ENCODE results near the gene USP35.
"Not testable (repeated sequence)": the region's sequence is repeated elsewhere in the genome, so short reads cannot be mapped to it uniquely, and the experiment has no call there.

Gene USP35

GRCh38 chr11:78216571-78217287, 28.0 kb downstream of the USP35 start:
- no peak for DNase-seq

DNA sequence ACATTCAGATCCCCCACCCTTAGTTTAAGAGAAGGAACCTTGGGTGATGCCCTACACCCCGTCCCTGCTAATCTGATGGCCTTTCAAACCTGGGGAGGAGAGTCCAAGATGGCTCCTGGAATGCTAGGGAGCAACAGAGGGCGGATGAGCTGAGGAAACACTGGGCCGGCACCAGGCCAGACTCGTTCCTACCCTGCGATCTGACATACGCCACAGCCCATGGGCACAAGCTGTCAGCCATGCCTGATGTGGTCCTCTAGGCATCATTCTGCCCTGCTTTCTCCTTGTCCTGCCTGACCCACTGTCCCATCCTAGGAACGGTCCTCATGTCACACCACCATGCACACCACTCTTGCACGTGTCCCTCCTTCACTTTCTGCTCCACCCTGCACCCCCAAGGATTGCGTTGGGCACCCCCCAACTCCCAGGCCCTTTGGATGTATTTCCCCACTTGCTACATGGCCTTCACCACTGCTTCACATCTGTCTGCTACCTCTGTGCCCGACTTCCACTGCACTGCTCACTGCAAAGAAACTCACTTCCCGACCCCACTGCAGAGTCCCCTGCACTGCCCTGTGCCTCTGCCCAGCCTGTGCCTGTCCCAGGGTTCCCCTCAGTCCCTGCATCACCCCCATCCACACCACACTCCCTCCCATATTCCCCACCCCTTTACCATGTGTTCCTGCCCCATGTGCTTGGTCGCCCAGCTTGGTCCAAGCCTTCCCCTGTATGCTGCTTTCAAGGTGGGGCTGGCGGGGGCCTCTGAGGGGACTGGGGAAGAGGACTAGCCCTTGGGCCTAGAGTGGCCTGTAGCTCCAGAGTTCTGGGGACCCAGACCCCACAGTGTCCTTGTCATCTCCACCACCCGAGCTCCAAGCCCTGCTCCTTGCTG, 29.2 kb downstream of the USP35 start:
- DNase-seq = no peak

- no peak for DNase-seq
These were observed 30.2 kb downstream of the USP35 start for GRCh38 chr11:78218707-78219492.

GRCh38 chr11:78219493-78220217, 30.9 kb downstream of the USP35 start:
- DNase-seq = no peak

DNA sequence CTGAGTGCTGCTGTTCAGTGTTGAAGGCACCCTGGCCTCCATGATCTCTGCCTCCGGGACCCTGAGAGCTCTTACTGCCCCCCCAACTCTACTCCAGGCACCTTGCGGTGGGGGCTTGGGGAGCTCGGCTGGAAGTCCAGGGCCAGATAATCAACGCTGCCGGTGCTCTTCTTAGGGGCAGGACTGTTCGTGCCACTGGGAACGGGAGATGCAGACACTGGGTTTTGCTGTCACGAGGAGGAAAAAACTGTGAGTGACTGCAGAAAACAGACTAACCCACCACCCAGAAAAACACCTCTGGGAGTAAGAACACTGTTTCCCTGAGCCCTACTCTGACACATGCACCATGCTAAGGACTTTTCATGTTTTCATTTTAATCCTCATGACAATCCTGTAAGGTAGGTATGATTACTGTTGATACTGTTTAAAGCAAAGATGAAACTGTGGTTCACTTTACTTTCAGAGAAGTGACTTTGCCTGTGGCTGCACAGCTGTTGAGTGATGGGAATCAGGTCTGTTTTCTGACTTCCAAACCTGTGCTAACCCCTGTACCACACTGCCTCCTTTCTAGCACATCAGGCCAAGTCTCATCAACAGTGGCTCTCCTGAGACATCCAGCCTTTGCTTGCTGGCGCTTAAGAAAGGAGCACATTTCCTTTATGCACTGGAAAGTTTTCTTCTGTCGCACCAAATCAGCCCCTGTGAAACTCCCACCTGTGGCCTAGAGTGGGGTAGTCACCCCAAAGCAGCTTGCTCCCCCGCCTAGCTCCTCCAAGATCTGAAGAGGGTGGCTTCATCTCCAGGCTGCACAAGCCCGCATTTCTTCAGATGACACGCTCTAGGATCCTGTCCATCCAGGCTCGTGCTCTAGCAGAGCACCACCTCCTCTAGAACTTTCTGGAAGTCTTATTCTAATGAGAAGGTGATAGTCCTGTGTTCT, 31.8 kb downstream of the USP35 start:
- DNase-seq = no peak

DNA sequence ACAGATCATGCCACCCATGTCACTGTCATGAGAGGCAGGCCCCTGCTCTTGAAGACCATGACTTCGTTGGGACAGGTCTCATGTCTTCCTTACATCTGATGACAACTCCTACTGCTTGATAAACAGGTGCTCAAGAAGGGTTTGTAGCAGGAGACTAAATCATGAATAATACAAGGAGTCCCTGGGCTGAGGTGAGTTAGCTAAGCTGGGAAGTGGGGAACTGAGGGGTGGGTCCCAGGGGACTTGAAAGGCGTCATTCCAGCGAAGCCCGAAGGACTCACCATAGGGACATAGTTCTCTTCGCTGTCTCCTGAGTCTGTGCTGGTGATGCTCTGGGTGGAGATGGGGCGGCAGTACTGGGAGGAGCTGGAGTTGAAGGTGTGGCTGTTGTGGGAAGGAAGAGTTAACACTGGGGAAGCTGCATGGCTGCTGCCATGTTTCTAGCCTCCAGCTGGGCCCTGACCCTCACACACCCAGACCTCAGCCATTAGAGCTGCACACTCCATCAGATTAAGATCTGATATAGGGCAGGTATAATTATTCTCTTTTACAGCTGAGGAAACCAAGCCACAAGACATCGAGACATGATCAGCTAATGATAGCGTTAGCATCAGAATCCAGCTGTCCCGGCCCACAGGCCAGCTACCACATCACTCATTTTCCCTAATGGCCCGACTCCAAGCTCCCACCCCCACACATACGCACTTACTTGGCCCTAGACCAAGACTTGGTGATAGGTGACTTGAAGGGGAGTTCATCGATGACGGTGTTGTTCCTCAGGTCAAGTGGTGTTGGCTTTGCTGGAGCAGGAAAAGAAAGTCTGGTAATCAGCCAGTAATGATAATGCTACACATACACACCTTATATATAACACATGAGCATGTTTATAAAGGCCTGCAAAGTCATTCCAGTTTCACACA, 32.9 kb downstream of the USP35 start:
- no peak for DNase-seq

DNA sequence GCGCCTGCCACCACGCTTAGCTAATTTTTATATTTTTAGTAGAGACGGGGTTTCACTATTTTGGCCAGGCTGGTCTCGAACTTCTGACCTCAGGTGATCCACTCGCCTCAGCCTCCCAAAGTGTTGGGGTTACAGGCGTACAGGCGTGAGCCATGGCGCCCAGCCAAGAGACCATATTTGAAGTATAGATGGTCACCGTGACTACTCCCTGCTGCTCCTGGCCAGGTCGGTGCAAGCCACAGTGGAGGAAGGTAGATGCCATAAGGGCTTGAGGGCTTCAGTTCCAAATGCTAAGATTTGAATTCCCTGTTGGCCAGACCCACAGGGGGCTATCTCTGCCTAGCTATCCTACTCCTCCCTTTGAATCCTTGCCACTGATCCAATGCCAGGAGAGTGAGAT, 34.0 kb downstream of the USP35 start:
- not testable (repeated sequence) for DNase-seq

DNA sequence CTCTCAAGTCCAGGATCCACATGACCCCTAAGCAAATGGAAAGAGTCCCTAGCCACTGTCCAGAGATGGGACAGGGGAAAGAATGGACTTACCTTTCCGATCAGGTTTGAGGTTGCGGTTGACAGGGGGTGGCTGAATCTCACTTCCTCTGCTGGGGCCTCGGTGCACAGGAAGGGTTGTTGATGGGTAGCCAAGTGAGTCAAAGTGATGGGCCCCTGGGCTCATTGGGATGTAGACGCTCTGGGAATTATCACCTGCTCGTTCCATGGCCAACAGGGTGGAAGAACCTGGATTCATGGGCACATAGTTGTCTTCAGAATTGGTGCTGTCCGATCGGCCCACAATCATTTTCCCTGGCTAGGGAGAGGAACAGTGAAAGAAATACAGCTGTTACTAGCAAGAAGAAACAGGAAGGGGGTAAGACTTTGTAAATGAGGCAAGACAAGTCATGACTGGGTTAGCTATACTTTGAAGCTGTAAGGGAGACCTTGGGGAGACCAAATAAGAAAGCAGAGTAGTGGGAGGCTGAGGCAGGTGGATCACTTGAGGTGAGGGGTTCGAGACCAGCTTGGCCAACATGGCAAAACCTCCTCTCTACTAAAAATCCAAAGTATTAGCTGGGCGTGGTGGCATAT, 34.7 kb downstream of the USP35 start:
- DNase-seq = no peak

DNA sequence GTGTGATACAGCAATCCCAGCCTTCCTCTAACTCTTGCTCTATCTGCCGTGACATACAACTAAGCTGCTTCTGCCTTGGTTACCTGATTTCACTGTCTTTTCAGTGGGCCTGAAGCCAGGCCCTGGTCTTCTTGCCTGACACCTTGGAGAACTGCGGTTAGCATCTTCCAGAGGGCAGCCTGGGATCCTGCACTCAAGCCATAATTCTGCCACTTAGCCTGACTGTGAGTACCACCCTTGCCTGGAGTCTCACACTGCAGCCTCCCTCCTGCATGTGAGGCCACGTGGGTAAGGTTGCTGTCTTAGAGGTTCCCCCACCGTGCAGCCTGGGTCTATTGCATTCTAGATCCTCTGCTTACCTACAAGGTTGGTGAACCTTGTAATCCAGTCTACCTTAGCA, 35.8 kb downstream of the USP35 start:
- DNase-seq = no peak

DNA sequence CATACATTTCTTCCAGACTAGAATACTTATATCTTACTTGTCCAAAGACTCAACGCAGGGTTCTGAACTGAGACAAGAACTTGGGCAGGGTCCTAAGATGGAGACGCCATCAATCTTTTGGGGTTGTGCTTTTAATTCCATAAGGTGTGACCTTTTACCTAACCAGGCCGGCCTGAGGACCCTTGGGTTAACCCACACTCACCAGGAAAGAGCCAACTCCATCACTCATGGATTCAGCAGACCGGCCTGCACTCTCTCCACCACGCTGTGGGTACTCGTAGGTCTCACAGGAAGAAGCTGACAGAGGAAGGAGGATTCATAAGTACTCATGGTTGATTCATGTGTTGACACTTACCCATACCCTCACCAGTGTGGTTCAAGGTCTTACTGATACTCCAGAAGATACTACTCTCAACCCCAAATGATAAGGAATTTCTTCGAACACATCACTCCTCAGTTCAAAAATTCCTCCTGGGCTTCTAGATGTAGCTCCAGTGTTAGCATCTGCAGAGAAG, 36.2 kb downstream of the USP35 start:
- no peak for DNase-seq

- DNase-seq = no peak
These were observed 38.3 kb downstream of the USP35 start for GRCh38 chr11:78226684-78227680.

DNA sequence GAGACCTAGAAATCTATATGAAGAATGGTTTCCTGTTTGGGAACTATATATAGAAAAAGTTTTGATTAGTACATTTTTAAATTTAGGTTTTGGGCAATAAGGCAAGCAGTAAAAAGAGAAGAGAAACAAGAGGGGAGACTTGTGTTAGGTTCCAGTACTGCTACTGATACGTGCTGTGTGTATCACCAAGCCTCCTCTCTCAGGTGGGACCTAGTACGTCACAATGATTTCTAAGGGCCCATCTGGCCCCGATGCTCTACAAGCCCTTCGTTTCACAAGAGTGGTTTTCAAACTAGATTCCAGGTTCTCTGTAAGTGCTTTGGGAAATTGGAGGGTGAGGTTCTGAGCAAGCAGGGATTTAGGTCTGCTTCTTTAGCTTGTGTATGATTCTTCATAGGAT, 39.2 kb downstream of the USP35 start:
- DNase-seq = no peak

GRCh38 chr11:78228467-78228866, 39.7 kb downstream of the USP35 start:
- no peak for DNase-seq

DNA sequence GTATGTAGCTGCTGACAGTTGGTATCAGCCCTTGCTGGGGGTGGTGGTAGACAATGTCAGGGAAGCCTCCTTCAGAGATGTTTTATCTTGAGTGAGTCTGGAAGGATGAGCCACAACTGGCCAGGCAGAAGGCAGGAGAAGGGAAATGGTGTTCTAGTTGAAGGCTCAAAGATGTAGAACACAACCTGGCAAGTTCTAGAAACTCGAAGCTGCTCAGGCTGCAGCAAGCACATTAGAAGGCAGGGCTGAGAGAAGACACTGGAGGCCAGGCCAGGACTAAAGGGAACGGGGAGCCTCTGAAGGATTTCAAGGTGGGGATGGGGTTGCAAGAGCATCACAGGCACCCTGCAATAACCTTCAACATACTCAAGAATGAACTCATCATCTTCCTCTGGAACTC, 40.4 kb downstream of the USP35 start:
- no peak for DNase-seq

GRCh38 chr11:78230161-78230877, 41.6 kb downstream of the USP35 start:
- no peak for DNase-seq

DNA sequence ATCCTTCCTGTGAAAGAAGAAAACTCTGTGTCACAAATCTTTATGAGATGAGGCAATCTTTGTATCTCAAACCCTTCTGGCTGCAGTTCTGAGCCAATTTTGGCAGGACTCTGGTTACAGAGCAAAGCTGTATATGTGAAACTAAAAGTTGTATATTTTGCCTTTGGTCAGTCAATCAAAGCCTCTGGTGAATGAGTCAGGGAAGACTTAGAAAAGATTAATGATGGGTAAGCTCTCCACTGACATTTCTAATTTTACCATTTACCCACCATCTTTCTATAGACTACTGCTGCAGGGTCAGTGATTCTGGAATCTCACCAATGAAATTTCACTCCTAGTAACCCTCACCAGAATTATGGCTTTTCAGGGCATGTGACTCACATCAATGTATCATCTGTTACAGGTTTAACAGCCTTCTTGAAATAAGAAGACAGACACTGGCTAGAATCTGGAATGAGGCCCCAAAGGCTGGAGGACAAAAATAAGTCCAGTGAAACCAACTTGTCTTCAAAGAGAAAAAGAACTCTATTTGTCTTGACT, 43.3 kb downstream of the USP35 start:
- DNase-seq = no peak

DNA sequence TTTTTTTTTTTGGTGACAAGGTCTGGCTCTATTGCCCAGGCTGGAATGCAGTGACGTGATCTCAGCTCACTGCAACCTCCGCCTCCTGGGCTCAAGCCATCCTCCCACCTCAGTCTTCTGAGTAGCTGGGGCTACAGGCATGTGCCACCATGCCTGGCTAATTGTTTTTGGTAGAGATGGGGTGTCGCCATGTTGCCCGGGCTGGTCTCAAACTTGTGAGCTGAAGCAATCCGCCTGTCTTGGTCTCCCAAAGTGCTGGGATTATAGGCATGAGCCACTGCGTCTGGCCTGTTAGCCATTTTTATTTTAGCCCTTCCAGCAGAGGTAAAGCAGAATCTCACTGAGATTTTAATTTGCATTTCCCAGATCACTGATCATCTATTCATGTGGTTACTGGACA, 44.3 kb downstream of the USP35 start:
- not testable (repeated sequence) for DNase-seq
